Measurements from ENCODE around the gene UHRF2.

DNA sequence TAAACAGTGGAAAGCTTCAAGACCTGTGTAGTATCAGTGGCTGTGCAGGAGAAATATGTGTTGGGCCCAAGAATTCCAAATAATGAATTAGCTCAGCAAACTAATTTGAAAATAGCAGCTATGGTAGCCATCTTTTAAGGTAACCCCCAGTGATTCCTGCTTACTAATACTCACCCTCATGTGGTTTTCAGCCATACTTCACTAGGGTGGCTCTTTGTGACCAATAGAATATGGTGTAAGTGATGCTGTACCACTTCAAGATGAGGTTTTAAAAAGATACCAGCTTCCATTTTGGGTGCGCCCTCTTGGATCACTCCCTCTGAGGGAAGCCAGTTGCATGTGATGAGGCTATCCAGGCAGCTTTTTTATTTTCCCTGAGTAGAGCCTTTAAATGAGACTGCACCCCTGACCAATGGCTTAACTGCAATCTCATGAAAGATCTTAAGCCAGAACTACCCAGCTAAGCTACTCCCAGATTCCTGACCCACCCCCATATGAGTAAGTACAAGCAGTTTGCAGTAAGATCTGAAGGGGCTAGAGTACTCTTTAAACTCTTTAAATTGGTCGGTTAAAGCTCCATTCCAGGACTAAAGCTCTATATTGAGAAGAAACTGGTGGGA lies 58.3 kb downstream of the UHRF2 start:
- TF ChIP-seq, protein P1, sequence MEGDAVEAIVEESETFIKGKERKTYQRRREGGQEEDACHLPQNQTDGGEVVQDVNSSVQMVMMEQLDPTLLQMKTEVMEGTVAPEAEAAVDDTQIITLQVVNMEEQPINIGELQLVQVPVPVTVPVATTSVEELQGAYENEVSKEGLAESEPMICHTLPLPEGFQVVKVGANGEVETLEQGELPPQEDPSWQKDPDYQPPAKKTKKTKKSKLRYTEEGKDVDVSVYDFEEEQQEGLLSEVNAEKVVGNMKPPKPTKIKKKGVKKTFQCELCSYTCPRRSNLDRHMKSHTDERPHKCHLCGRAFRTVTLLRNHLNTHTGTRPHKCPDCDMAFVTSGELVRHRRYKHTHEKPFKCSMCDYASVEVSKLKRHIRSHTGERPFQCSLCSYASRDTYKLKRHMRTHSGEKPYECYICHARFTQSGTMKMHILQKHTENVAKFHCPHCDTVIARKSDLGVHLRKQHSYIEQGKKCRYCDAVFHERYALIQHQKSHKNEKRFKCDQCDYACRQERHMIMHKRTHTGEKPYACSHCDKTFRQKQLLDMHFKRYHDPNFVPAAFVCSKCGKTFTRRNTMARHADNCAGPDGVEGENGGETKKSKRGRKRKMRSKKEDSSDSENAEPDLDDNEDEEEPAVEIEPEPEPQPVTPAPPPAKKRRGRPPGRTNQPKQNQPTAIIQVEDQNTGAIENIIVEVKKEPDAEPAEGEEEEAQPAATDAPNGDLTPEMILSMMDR (conservative IDR thresholded peaks at IDR 0.05; ENCODE audit: low read depth, low read length), result no peak
- TF ChIP-seq MAZ (IDR thresholded peaks at IDR 0.05; ENCODE audit: borderline replicate concordance, low read depth, low read length), result no peak
- TF ChIP-seq, protein P2, sequence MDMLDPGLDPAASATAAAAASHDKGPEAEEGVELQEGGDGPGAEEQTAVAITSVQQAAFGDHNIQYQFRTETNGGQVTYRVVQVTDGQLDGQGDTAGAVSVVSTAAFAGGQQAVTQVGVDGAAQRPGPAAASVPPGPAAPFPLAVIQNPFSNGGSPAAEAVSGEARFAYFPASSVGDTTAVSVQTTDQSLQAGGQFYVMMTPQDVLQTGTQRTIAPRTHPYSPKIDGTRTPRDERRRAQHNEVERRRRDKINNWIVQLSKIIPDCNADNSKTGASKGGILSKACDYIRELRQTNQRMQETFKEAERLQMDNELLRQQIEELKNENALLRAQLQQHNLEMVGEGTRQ (IDR thresholded peaks at IDR 0.05; ENCODE audit: low read depth, low read length), result no peak
- no peak for TF ChIP-seq MXI1 (IDR thresholded peaks at IDR 0.05; ENCODE audit: borderline replicate concordance, low read depth, low read length)
- no peak for TF ChIP-seq POLR2A (IDR thresholded peaks at IDR 0.05; ENCODE audit: low read depth, low read length)
- TF ChIP-seq RAD21 (IDR thresholded peaks at IDR 0.05; ENCODE audit: low read length), result no peak
- TF ChIP-seq MAFK (IDR thresholded peaks at IDR 0.05; ENCODE audit: low read depth, low read length), result no peak
- TF ChIP-seq RCOR1 (IDR thresholded peaks at IDR 0.05; ENCODE audit: insufficient replicate concordance, low read length), result no peak
- TF ChIP-seq BHLHE40 (IDR thresholded peaks at IDR 0.05; ENCODE audit: low read depth, low read length), result no peak
- TF ChIP-seq RFX5 (IDR thresholded peaks at IDR 0.05; ENCODE audit: low read depth, low read length), result no peak
- TF ChIP-seq CEBPB (IDR thresholded peaks at IDR 0.05; ENCODE audit: low read depth, low read length), result no peak
- TF ChIP-seq NFE2L2 (IDR thresholded peaks at IDR 0.05; ENCODE audit: low read depth, low read length), result no peak
- no peak for TF ChIP-seq SMC3 (IDR thresholded peaks at IDR 0.05; ENCODE audit: low read depth, low read length)
